ENCODE measurements around the gene OR2AG1. TPM values are rescaled to one million over a fixed set of nuclear protein-coding genes. Genes with fewer than 3 reads are reported as not detected.
A peak's percentile ranks its signal among the peaks of the same experiment; 100 is the strongest.

OR2AG1 gene
- not detected for total RNA-seq
- long read RNA-seq = 0 reads

- no peak for ATAC-seq (ENCODE audit: poor library complexity)
- no peak for DNase-seq
- intact Hi-C loops (cut with DNase I) = no loop called here
These were observed at the start of gene OR2AG1 for GRCh38 chr11:6782720-6783119. TSS of gene OR2AG1 (plus strand) at chr11:6783020. CDS start at chr11:6785038, 2,018 bp downstream.

- DNase-seq (no peak), ATAC-seq (ENCODE audit: poor library complexity) (no peak)
- intact Hi-C loops (cut with DNase I) = no loop called here
These were observed 49.2 kb upstream of the OR2AG1 start for GRCh38 chr11:6733326-6734275.

GRCh38 chr11:6734616-6735015 lies 48.2 kb upstream of the OR2AG1 start:
- no peak for DNase-seq
- intact Hi-C loops (cut with DNase I) = no loop called here
- no peak for ATAC-seq (ENCODE audit: poor library complexity)

GRCh38 chr11:6735306-6735705 lies 47.5 kb upstream of the OR2AG1 start:
- ATAC-seq (ENCODE audit: poor library complexity) = no peak
- no peak for DNase-seq
- intact Hi-C loops (cut with DNase I) = no loop called here

GRCh38 chr11:6736495-6737121 lies 46.2 kb upstream of the OR2AG1 start:
- intact Hi-C loops (cut with DNase I) = no loop called here
- ATAC-seq (ENCODE audit: poor library complexity) = no peak
- DNase-seq = no peak

- intact Hi-C loops (cut with DNase I) = no loop called here
- ATAC-seq (ENCODE audit: poor library complexity) = peak; percentile 56
- DNase-seq = no peak
These were observed 44.9 kb upstream of the OR2AG1 start for GRCh38 chr11:6737872-6738466.

- intact Hi-C loops (cut with DNase I) = no loop called here
- ATAC-seq (ENCODE audit: poor library complexity) (no peak), DNase-seq (no peak)
These were observed 44.2 kb upstream of the OR2AG1 start for GRCh38 chr11:6738590-6738989.

GRCh38 chr11:6742260-6742659 lies 40.6 kb upstream of the OR2AG1 start:
- no peak for DNase-seq
- intact Hi-C loops (cut with DNase I) = no loop called here
- no peak for ATAC-seq (ENCODE audit: poor library complexity)

- DNase-seq = no peak
- ATAC-seq (ENCODE audit: poor library complexity) = no peak
- intact Hi-C loops (cut with DNase I) = no loop called here
These were observed 37.8 kb upstream of the OR2AG1 start for GRCh38 chr11:6745018-6745417.

GRCh38 chr11:6745465-6746015 lies 37.3 kb upstream of the OR2AG1 start:
- ATAC-seq (ENCODE audit: poor library complexity) (peak; percentile 46), DNase-seq (no peak)
- intact Hi-C loops (cut with DNase I) = no loop called here

GRCh38 chr11:6746086-6746618 lies 36.7 kb upstream of the OR2AG1 start:
- peak; percentile 43 for DNase-seq
- peak; percentile 78 for ATAC-seq (ENCODE audit: poor library complexity)
- intact Hi-C loops (cut with DNase I) = no loop called here

GRCh38 chr11:6746626-6747025 lies 36.2 kb upstream of the OR2AG1 start:
- intact Hi-C loops (cut with DNase I) = no loop called here
- ATAC-seq (ENCODE audit: poor library complexity) (no peak), DNase-seq (no peak)

GRCh38 chr11:6747097-6747668 lies 35.6 kb upstream of the OR2AG1 start:
- no peak for DNase-seq
- no peak for ATAC-seq (ENCODE audit: poor library complexity)
- intact Hi-C loops (cut with DNase I) = no loop called here

- peak; percentile 49 for ATAC-seq (ENCODE audit: poor library complexity)
- intact Hi-C loops (cut with DNase I) = loop anchor here (10.0 kb wide), 1 partner anchor 51 kb away; no protein-coding TSS in a partner anchor
These were observed 27.4 kb upstream of the OR2AG1 start for GRCh38 chr11:6755303-6755952.

GRCh38 chr11:6755953-6756347 lies 26.9 kb upstream of the OR2AG1 start:
- ATAC-seq (ENCODE audit: poor library complexity) = no peak
- intact Hi-C loops (cut with DNase I) = loop anchor here (10.0 kb wide), 1 partner anchor 51 kb away; no protein-coding TSS in a partner anchor
- no peak for DNase-seq

More at GRCh38 chr11:6755303-6755952, 27.4 kb upstream of the OR2AG1 start:
- no peak for DNase-seq

- ATAC-seq (ENCODE audit: poor library complexity) = peak; percentile 71
- intact Hi-C loops (cut with DNase I) = loop anchor here (10.0 kb wide), 1 partner anchor 53 kb away; no protein-coding TSS in a partner anchor
- no peak for DNase-seq
These were observed 25.4 kb upstream of the OR2AG1 start for GRCh38 chr11:6757373-6757967.

All from Right ventricle myocardium superior (tissue), 1 donor.